ENCODE data around the gene CERS6.

Gene CERS6

GRCh38 chr2:168660870-168661862 is 205.1 kb downstream of the CERS6 start (continued):
- no peak for TF ChIP-seq ZNF626 (tag by site-specific recombination; IDR thresholded peaks at IDR 0.05)
- no peak for TF ChIP-seq ZBTB26 (tag by site-specific recombination; optimal IDR thresholded peaks at IDR 0.05)
- TF ChIP-seq TSHZ1 (tag by site-specific recombination; IDR thresholded peaks at IDR 0.05; ENCODE audit: borderline replicate concordance) = no peak
- TF ChIP-seq ZNF23 (tag by site-specific recombination; IDR thresholded peaks at IDR 0.05; ENCODE audit: borderline replicate concordance) = no peak
- no peak for TF ChIP-seq ZNF48 (tag by site-specific recombination; IDR thresholded peaks at IDR 0.05)
- TF ChIP-seq YY1 (tag by site-specific recombination; IDR thresholded peaks at IDR 0.05) = no peak
- no peak for TF ChIP-seq MYNN (tag by site-specific recombination; IDR thresholded peaks at IDR 0.05; ENCODE audit: borderline replicate concordance)
- 0 out of 2 replicates have a peak, but pooled peaks have one; percentile 24 for TF ChIP-seq PRDM4 (tag by site-specific recombination; IDR thresholded peaks at IDR 0.05)
- peak; percentile 93 for TF ChIP-seq SP7 (tag by site-specific recombination; IDR thresholded peaks at IDR 0.05)
- no peak for TF ChIP-seq ZNF654 (tag by site-specific recombination; IDR thresholded peaks at IDR 0.05; ENCODE audit: low read depth)
- peak; percentile 86 for TF ChIP-seq FEZF1 (tag by site-specific recombination; IDR thresholded peaks at IDR 0.05)
- peak; percentile 92 for TF ChIP-seq TRIM28 (IDR thresholded peaks at IDR 0.05; ENCODE audit: borderline replicate concordance, low read length)
- no peak for TF ChIP-seq ZNF292 (tag by site-specific recombination; IDR thresholded peaks at IDR 0.05; ENCODE audit: borderline replicate concordance, low read depth)
- peak; percentile 26; the same call in 1 of the 2 replicates for TF ChIP-seq INSM2 (tag by site-specific recombination; IDR thresholded peaks at IDR 0.05)
- TF ChIP-seq REST (tag by site-specific recombination; IDR thresholded peaks at IDR 0.05) = no peak
- TF ChIP-seq ZSCAN16 (tag by site-specific recombination; IDR thresholded peaks at IDR 0.05) = no peak
- TF ChIP-seq ZNF157 (tag by site-specific recombination; IDR thresholded peaks at IDR 0.05) = no peak
- no peak for TF ChIP-seq ZNF555 (tag by site-specific recombination; conservative IDR thresholded peaks at IDR 0.05)
- peak; percentile 56; the same call in 1 of the 2 replicates for TF ChIP-seq ZNF580 (tag by site-specific recombination; IDR thresholded peaks at IDR 0.05)
- TF ChIP-seq ZNF24 (tag by site-specific recombination; IDR thresholded peaks at IDR 0.05) = peak; percentile 49; the same call in 1 of the 2 replicates
